Ovary (tissue), 3 donors: ENCODE measurements around the gene SSBP2.

Experiments
- CTCF ChIP-seq, 3 donors: fragments of 450-650 bp in 2 of 3; fragments of 200-600 bp in 1 of 3; IDR thresholded peaks; one replicate each; pipeline versions ENCODE4 v1.5.1 to v1.8.0; 2016 to 2022; ENCODE audit warnings: antibody characterized with exemption in 3 of 3, mild to moderate bottlenecking in 1 of 3
- EP300 ChIP-seq: sonication (generic); formaldehyde crosslinking; IDR thresholded peaks from one replicate; pipeline ENCODE4 v1.6.1; 2017; ENCODE audit warnings: antibody characterized with exemption
- POLR2A ChIP-seq: fragments of 450-650 bp; IDR thresholded peaks from one replicate; pipeline ENCODE4 v1.6.1; 2017; ENCODE audit warnings: antibody characterized with exemption, mild to moderate bottlenecking, moderate library complexity
- donor health status: DM: no; HTN: no; CAD: no.

- no peak for TF ChIP-seq CTCF (IDR thresholded peaks at IDR 0.05)
- TF ChIP-seq POLR2A: no peak
- TF ChIP-seq EP300: no peak
These were observed 33.0 kb downstream of the SSBP2 start for GRCh38 chr5:81717860-81718259.
